GM12878 (cell line): ENCODE data around the gene ZNF285.

ENCODE experiments used
- CBFB ChIP-seq: IDR thresholded peaks from 2 replicates; pipeline ENCODE4 v1.6.1; 2016; ENCODE audit warnings: antibody characterized with exemption, low read depth
- LARP7 ChIP-seq: fragments of 450-650 bp; IDR thresholded peaks from 2 replicates; pipeline ENCODE4 v1.6.1; 2017; ENCODE audit warnings: mild to moderate bottlenecking
- MXI1 ChIP-seq: fragments of 150-350 bp; IDR thresholded peaks from 2 replicates; pipeline ENCODE4 v1.6.1; 2011; ENCODE audit warnings: low read depth, mild to moderate bottlenecking, inconsistent platforms, low read length, improper control_type of control experiment
- NFXL1 ChIP-seq: fragments of 450-650 bp; IDR thresholded peaks from 2 replicates; pipeline ENCODE4 v1.6.1; 2017; ENCODE audit warnings: antibody characterized with exemption, mild to moderate bottlenecking, borderline replicate concordance
- POLR2A ChIP-seq: IDR thresholded peaks from 2 replicates; pipeline ENCODE4 v1.6.1; 2011; ENCODE audit warnings: low read depth, mild to moderate bottlenecking, low read length
- RBBP5 ChIP-seq: fragments of 200-600 bp; sonication (generic); conservative IDR thresholded peaks from 2 replicates; pipeline ENCODE4 v1.6.1; 2016
- ZNF274 ChIP-seq: IDR thresholded peaks from one replicate; pipeline ENCODE4 v1.8.0; 2011; ENCODE audit not compliant: insufficient read length, insufficient read depth
- TF ChIP-seq, protein P1 (sequence below): IDR thresholded peaks from 2 replicates; pipeline ENCODE4 v1.6.1; 2012; ENCODE audit warnings: low read depth, low read length, improper control_type of control experiment
- TF ChIP-seq, protein P2 (sequence below): IDR thresholded peaks from 2 replicates; pipeline ENCODE4 v1.6.1; 2011; ENCODE audit warnings: borderline replicate concordance, low read depth, mild to moderate bottlenecking, moderate library complexity, low read length; ENCODE audit not compliant: insufficient read depth, poor library complexity, severe bottlenecking

DNA sequence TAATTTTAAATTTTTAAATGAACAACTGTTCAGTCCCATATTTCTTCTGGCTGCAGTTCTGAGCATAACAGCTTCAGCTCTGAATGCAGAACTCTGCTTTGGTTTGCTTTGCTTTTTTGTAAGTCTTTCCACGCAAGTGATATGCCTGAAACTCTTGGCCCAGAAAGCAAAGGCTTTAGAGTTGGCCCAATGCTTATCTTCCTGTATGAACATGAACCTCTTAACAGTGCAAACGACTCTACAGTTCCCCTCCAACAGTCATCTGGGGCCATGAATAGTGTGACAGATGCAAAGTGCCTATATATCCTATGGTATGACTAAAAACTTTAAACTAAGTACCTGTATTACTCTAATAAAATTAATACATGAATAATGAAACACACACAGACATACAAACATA, 59.6 kb downstream of the ZNF285 start:
- TF ChIP-seq RBBP5 = no peak
- TF ChIP-seq MXI1 = no peak
- no peak for TF ChIP-seq CBFB
- no peak for TF ChIP-seq ZNF274
- TF ChIP-seq POLR2A = no peak
- no peak for TF ChIP-seq NFXL1
- TF ChIP-seq, protein P1, sequence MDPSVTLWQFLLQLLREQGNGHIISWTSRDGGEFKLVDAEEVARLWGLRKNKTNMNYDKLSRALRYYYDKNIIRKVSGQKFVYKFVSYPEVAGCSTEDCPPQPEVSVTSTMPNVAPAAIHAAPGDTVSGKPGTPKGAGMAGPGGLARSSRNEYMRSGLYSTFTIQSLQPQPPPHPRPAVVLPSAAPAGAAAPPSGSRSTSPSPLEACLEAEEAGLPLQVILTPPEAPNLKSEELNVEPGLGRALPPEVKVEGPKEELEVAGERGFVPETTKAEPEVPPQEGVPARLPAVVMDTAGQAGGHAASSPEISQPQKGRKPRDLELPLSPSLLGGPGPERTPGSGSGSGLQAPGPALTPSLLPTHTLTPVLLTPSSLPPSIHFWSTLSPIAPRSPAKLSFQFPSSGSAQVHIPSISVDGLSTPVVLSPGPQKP = no peak
- no peak for TF ChIP-seq LARP7
- TF ChIP-seq, protein P2, sequence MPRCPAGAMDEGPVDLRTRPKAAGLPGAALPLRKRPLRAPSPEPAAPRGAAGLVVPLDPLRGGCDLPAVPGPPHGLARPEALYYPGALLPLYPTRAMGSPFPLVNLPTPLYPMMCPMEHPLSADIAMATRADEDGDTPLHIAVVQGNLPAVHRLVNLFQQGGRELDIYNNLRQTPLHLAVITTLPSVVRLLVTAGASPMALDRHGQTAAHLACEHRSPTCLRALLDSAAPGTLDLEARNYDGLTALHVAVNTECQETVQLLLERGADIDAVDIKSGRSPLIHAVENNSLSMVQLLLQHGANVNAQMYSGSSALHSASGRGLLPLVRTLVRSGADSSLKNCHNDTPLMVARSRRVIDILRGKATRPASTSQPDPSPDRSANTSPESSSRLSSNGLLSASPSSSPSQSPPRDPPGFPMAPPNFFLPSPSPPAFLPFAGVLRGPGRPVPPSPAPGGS = no peak
